Neural cell (in vitro differentiated cells): ENCODE data around the gene TMCC2.

ENCODE experiments used
- CTCF ChIP-seq: fragments of 450-650 bp; IDR thresholded peaks from 2 replicates; pipeline ENCODE4 v1.5.1; 2014; ENCODE audit warnings: antibody characterized with exemption, mild to moderate bottlenecking, moderate library complexity; ENCODE audit not compliant: poor library complexity, severe bottlenecking
- MXI1 ChIP-seq: fragments of 450-650 bp; conservative IDR thresholded peaks from 2 replicates; pipeline ENCODE4 v1.6.1; 2014; ENCODE audit warnings: antibody characterized with exemption, mild to moderate bottlenecking; ENCODE audit not compliant: poor library complexity, severe bottlenecking
- TAF1 ChIP-seq: IDR thresholded peaks from 2 replicates; pipeline ENCODE4 v1.6.1; 2012; ENCODE audit warnings: low read depth
- TF ChIP-seq, protein P1 (sequence below): IDR thresholded peaks from 2 replicates; pipeline ENCODE4 v1.6.1; 2012; ENCODE audit warnings: borderline replicate concordance

- TF ChIP-seq CTCF (no peak), MXI1 (no peak), TAF1 (no peak)
- TF ChIP-seq, protein P1, sequence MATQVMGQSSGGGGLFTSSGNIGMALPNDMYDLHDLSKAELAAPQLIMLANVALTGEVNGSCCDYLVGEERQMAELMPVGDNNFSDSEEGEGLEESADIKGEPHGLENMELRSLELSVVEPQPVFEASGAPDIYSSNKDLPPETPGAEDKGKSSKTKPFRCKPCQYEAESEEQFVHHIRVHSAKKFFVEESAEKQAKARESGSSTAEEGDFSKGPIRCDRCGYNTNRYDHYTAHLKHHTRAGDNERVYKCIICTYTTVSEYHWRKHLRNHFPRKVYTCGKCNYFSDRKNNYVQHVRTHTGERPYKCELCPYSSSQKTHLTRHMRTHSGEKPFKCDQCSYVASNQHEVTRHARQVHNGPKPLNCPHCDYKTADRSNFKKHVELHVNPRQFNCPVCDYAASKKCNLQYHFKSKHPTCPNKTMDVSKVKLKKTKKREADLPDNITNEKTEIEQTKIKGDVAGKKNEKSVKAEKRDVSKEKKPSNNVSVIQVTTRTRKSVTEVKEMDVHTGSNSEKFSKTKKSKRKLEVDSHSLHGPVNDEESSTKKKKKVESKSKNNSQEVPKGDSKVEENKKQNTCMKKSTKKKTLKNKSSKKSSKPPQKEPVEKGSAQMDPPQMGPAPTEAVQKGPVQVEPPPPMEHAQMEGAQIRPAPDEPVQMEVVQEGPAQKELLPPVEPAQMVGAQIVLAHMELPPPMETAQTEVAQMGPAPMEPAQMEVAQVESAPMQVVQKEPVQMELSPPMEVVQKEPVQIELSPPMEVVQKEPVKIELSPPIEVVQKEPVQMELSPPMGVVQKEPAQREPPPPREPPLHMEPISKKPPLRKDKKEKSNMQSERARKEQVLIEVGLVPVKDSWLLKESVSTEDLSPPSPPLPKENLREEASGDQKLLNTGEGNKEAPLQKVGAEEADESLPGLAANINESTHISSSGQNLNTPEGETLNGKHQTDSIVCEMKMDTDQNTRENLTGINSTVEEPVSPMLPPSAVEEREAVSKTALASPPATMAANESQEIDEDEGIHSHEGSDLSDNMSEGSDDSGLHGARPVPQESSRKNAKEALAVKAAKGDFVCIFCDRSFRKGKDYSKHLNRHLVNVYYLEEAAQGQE = no peak
These were observed 66.6 kb downstream of the TMCC2 start for GRCh38 chr1:205294175-205294917.
